ENCODE measurements around the gene SWAP70.

SWAP70 gene

DNA sequence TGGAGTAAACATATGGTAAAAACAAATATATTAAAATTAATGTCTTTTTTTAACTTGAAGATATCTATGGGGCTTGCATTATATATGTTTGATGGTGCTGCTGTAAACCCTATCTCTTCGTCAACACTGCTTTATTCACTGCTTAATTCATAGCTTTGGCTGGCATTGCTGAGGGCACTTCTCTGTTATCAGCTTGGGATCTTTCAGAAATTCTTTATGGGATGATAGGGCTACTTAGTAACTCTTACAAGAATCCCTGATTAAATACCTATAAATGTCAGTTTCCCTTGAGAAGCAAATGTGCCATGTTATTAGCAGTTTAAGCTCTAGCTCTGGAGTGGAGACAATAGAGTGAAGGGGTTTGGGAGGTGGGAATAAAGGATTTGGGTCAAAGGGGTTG lies 112.3 kb downstream of the SWAP70 start:
- no peak for DNase-seq (ENCODE audit: low read depth in 2 of 2)

DNA sequence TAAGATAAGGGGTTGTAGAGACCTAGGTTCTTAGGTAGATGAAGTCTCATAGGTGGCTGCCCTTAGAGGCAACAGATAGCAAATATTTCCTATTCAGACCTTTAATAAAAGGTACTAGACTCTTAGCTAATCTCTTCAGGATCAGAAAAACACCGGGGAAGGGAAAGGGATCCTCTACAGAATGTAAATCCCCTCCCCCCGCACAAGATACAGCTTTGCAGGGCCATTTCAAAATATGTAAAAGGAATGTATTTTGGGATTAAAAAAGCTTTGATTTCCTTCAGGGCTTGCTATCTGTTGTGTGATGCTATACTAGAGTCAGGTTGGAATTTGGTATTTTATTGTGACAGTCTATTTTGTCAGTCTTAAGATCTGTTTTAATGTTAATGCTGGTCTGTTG lies 113.2 kb downstream of the SWAP70 start:
- no peak for DNase-seq (ENCODE audit: low read depth in 2 of 2)

DNA sequence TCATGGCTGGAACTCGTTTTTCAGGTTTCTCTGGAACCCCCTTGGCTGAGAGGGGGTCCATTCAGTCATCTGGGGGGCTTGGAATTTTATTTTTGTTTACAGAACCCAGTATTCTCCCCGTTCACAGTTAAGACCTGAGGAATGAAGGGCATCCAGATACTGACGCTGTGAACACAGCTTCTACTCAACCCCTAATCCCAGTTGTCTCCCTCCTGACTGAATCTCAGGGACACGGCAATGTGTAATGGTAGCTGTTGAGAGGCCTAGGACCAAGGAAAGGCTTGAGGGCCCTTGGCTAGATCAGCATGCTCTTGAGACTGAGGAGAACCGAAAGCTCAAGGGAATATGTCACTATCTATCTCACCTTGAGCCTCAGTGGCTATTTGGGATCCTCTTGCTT lies 113.6 kb downstream of the SWAP70 start:
- DNase-seq (ENCODE audit: low read depth in 2 of 2): no peak

DNA sequence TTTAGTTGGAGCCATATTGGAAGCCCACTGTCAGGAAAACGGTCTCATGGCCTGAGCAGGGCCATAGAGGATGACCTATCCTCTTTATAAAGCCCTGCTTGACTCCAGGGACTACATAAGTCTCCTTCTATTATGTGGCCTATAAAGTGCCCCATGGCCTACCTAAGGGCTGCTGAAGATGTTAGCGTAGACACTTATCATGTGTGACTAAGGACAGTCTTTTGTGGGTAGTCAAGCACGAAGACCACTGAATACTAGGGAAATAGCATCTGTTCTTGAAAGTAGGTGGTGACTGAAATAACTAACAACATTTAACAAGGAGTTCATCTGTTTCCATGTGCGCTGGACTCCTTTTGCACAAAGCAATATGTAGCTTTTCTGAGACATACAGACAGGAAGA lies 117.1 kb downstream of the SWAP70 start:
- DNase-seq (ENCODE audit: low read depth in 2 of 2): no peak

DNA sequence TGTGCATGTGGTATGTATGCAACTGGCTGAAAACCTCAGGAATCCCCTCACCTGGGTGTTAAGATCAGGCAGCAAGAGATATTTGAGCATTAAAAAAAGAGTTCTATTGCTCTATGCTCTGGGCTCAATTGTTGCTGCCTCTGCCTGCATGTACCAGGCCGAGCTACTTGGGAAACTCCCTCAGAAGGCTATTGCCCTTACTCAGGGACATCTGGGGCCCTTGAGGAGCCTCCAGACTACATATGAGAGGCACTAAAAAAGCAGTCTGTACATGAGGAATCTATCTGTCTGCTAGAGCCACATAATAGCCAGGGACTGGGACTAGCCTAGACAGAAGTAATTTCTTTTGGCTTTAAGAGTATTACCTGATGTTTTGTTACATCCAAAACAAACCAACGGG lies 120.1 kb downstream of the SWAP70 start:
- no peak for DNase-seq (ENCODE audit: low read depth in 2 of 2)

DNA sequence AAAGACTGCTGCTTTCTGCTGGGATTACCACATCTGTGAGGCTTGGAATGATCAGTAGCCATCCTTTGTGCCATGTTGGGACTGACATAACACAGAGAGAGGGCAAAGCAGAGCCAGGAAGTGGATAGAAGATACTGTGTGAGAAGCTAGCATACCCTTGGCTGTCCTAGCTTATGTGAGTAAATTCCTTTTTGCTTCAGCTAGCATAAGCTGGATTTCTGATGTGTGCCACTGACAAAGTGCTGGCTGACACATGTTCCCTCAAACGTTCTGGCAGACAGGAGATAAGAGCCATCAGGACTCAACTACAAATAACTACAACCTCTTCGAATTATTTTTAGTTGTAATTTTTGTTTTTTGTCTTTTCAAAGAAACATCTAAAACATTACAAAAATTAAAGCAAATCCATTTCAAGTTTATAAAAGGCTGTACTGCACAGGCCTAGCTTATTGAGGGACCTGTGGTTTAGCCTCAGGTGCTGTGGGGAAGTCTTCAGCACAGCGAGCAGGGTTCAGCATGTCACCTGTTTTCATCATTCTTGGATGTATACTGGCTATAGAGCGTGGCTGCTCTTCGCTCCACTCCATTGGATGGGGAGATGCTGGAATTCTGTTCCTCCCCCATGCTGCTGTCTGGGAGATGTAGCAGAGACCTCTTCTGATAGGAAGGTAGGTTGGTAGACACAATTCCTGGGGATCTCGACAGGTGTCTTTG lies 120.9 kb downstream of the SWAP70 start:
- no peak for DNase-seq (ENCODE audit: low read depth in 2 of 2)

DNA sequence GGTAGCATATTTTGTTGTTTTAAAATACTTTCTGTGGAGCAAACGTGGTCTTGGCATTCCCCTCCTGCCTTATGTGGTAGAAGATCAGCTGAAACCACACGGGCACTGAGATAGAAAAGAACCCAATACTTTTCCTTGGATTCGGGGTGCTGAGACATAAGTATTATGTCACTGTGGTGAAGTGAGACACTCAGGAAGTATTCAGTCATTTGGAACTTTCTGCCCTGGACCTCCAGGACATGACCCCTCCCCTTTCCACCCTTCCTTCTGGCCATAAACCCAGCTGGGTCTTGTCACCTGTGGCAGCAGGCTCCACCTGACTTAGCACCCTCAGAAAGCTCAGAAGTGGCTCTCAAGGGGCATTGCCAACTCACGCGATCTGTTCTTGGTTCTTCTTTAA lies 123.4 kb downstream of the SWAP70 start:
- DNase-seq (ENCODE audit: low read depth in 2 of 2): no peak

DNA sequence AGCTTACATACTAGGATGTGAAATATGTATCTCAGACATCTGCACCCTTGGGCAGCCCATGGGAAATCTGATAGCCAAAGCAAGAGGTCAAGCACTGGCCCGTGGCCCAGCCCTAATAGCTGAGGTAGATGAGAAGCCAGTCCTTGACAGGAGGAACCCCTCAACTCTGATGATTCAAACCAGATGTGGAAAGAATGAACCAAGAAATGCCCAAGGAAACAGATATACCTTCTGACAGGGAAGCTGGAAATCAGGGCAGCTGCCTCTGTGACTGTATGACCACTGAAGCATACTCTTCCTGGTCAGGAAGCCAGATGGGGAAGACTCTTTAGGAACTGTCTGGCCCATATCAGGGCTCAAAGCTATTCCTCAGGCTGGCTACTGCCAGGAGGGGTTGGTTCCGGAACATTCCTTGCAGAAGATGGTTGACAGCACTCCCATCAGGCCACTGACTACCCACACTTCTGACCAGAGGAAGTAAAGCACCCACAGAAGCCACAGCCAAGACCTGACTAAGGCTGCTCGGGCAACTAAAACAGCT lies 124.2 kb downstream of the SWAP70 start:
- DNase-seq (ENCODE audit: low read depth in 2 of 2): no peak

DNA sequence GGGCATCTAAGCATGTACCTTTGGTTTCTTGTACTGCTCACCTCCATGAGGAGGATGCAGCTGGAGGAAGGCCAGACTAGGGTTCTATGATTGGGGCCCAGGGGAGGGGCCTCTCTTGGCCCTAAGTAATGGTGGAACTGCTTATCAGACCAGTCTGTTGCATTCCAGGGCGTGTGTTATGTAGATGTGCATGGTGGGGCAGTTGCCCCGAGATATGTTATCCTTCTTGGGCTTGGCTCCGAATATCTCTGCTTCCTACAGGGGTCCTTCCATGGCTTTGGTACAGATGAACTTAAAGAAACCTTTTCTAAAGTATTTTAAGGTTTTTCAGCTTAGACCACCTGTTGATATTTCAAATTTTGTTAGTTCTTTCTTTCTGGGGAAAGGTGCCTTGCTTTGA lies 126.0 kb downstream of the SWAP70 start:
- DNase-seq (ENCODE audit: low read depth in 2 of 2): no peak

DNA sequence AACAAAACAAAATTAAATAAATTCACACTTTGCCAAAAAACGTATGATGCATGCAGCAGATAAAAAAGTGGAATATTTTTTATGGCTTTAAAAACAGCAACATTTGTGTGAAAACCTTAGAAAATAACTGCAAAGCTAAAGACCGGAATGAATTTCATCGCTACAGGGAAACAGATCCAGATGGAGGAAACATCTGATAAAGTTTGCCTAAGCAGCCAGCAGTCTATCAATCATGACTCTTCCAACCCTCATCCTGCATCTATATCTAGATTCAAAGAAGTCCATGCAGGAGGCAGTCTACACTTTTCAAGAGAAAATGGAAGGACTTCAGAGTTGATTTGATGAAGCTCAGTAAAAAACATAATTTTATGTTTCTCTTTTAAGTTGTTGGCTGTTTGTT lies 126.8 kb downstream of the SWAP70 start:
- no peak for DNase-seq (ENCODE audit: low read depth in 2 of 2)

DNA sequence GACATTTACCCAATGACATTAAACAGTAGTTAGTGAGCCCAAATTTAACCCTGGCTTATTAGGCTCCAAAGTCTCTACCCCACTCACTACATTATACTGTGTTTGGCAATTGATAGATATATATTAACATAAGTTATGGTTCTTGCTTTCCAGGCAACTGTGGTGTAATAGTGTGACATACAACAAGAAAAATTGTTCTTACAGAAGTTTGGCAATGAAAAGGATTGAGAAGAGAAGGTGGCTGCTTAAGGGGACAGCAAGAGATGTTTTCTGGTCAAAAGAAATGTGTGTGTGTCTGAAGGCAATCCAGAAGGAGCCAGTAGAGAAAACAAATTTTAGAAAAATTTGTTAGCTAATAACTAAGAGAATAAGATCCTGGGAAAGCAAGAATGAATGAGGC lies 132.4 kb downstream of the SWAP70 start:
- no peak for DNase-seq (ENCODE audit: low read depth in 2 of 2)

DNA sequence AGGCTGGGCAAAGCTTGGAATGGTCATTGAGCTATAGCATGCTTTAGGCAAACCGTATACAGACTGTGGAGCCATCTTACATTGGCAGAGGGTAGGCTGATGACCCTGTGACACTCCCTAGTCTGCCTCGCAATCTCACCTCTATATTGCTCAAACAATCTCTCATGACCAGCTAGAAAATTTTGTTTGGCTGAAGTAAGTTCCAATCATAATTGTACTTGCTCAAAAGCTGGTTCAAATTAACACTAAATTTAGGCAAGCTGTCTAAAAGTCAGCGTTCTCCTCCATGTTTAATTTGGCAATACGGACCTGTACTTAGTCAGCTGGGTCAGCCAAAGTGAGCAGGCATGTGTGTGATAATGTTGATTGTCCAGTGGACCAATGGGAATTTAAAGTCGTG lies 133.0 kb downstream of the SWAP70 start:
- DNase-seq (ENCODE audit: low read depth in 2 of 2): no peak

DNA sequence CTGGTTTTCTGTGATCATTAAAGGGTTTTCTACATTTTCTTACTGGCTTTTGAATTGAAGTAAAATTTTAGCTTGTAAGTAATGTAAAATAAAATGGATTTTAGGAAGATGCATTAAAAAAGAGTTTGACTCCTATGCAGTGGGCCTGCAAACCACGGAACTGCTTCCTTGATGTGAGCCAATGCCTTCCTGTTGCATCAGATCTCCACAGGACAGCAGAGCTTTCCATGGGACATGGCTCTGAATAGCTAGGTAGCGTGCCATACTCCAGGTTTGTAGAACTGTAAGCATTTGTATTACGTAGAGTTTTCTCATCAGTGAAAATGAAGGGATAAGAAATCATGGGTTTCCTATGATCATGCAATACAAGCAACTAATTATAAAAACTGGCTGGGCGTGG lies 133.4 kb downstream of the SWAP70 start:
- DNase-seq (ENCODE audit: low read depth in 2 of 2): no peak

DNA sequence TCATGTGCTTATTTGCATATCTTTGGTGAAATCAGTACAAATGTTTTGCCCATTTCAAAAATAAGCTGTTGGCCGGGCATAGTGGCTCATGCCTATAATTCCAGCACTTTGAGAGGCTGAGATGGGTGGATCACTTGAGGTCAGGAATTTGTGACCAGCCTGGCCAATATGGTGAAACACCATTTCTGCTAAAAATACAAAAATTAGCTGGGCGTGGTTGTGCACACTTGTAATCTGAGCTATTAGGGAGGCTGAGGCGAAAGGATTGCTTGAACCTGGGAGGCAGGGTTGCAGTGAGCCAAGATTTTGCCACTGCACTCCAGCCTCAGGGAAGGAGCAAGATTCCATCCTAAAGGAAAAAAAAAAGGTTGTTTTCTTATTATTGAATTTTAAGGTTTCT lies 136.0 kb downstream of the SWAP70 start:
- DNase-seq (ENCODE audit: low read depth in 2 of 2): no peak

DNA sequence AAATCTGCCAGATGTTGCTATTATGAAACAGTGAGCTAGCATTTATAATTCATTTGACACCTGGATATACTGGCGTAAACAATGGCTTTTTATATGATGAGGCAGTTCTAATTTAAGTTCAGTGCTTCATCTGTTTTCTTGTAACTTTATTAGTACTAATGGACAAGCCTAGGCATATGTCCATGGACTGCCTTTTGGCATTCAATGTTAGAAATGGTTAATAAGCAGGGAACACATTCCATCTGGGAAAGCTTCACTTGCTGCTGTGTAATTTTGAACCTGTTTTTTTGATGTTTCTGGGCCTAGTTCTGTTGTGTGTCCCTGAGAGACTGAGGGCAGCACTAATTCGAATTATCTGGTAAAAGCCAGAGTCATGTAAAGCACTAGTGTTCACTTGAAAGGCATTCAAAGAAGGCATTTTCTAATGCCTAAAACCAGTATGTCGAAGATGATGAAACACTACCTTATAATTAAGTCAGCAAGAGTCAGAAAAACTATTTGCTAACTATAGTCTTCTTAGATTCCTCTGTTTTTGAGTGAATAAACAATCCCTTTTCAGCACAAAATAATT lies 138.5 kb downstream of the SWAP70 start:
- DNase-seq (ENCODE audit: low read depth in 2 of 2): no peak

All from stimulated activated CD8-positive, alpha-beta memory T cell treated with anti-CD3 and anti-CD28 coated beads, Interleukin-15, amount 100 ng/mL, for 48 hours (primary cell).